Measurements from ENCODE around the gene MIX23.

GRCh38 chr3:122342803-122343202, 40.2 kb downstream of the MIX23 start:
- TF ChIP-seq CTCF (IDR thresholded peaks at IDR 0.05; ENCODE audit: low read depth, low read length, missing input control), result no peak
- TF ChIP-seq GABPA (IDR thresholded peaks at IDR 0.05 in 1 of 2, conservative IDR thresholded peaks at IDR 0.05 in 1 of 2), result no peak
- no peak for TF ChIP-seq RXRA (IDR thresholded peaks at IDR 0.05)
- TF ChIP-seq YY1 (IDR thresholded peaks at IDR 0.05), result no peak
- TF ChIP-seq ZBTB33 (IDR thresholded peaks at IDR 0.05), result no peak
- TF ChIP-seq SP1 (IDR thresholded peaks at IDR 0.05), result no peak
- TF ChIP-seq EGR1 (IDR thresholded peaks at IDR 0.05; ENCODE audit: low read depth in 2 of 2), result no peak
- TF ChIP-seq RAD21 (IDR thresholded peaks at IDR 0.05), result no peak
- TF ChIP-seq FOXA1 (IDR thresholded peaks at IDR 0.05), result no peak
